K562 (cell line): ENCODE data around the gene TRAF1.

ENCODE experiments used
- EP400 ChIP-seq: fragments of 450-650 bp; IDR thresholded peaks from 2 replicates; pipeline ENCODE4 v1.6.1; 2017; ENCODE audit warnings: antibody characterized with exemption, mild to moderate bottlenecking, moderate library complexity
- NRF1 ChIP-seq, 2 experiments: fragments of 450-650 bp; IDR thresholded peaks in 1 of 2; conservative IDR thresholded peaks in 1 of 2; 2 replicates each; pipeline ENCODE4 v1.6.1; 2014; ENCODE audit warnings: mild to moderate bottlenecking in 2 of 2
- YY1 ChIP-seq, 3 experiments: IDR thresholded peaks; 2 replicates each; pipeline ENCODE4 v1.6.1; 2011; ENCODE audit warnings: low read length in 2 of 3, mild to moderate bottlenecking in 2 of 3, moderate library complexity in 2 of 3, borderline replicate concordance in 1 of 3, control low read depth in 1 of 3, low read depth in 1 of 3; ENCODE audit not compliant: insufficient read depth in 3 of 3, insufficient replicate concordance in 2 of 3, control insufficient read depth in 1 of 3, insufficient read length in 1 of 3; ENCODE audit errors: extremely low read depth in 1 of 3

- TF ChIP-seq EP400 (no peak), YY1 (IDR thresholded peaks at IDR 0.05; ENCODE audit: borderline replicate concordance in 1 of 3, control insufficient read depth in 1 of 3, extremely low read depth in 1 of 3, insufficient read depth in 3 of 3, insufficient read length in 1 of 3, insufficient replicate concordance in 2 of 3, low read depth in 1 of 3, low read length in 2 of 3) (no peak), NRF1 (conservative IDR thresholded peaks at IDR 0.05 in 1 of 2, IDR thresholded peaks at IDR 0.05 in 1 of 2) (no peak)
Measured at GRCh38 chr9:120928015-120928482, 1.5 kb upstream of the TRAF1 start.
